ENCODE measurements around the gene SMPX. TPM values are rescaled to one million over a fixed set of nuclear protein-coding genes. Genes with fewer than 3 reads are reported as not detected.
A peak's percentile ranks its signal among the peaks of the same experiment; 100 is the strongest.

Gene SMPX
- total and polyA plus RNA-seq, 7 donors = 207 to 863 (median 427) TPM

GRCh38 chrX:21662761-21663160, 95.2 kb downstream of the SMPX start:
- no peaks in the 10 kb centered on the region for H3K9me3 ChIP-seq
- peak overlapping the region; percentile 94 for H3K27ac ChIP-seq
- no peak for DNase-seq
- 37 to 54% (median 50%) methylated on average over 4 of the region's 4 CpGs for WGBS, 3 donors
- ATAC-seq = peak in 3 of 4 donors; percentile 19 to 48 (median 28)
- no peaks in the 10 kb centered on the region for H3K4me1 ChIP-seq
- no peaks in the 10 kb centered on the region for H3K36me3 ChIP-seq (ENCODE audit: insufficient read depth in 1 of 2, low read depth in 1 of 2)
- no peak overlapping the region for H3K4me3 ChIP-seq
- no peaks in the 10 kb centered on the region for H3K27me3 ChIP-seq (ENCODE audit: insufficient read depth in 3 of 3, low read length in 2 of 3)
- TF ChIP-seq CTCF (IDR thresholded peaks at IDR 0.05) = no peak
- intact Hi-C loops (cut with DNase I) = no loop called here

GRCh38 chrX:21661316-21661715, 96.6 kb downstream of the SMPX start:
- H3K4me1 ChIP-seq = no peaks in the 10 kb centered on the region
- no peak for TF ChIP-seq CTCF (IDR thresholded peaks at IDR 0.05)
- DNase-seq (no peak), ATAC-seq (no peak)
- peak overlapping the region; percentile 65 for H3K4me3 ChIP-seq
- H3K36me3 ChIP-seq (ENCODE audit: insufficient read depth in 1 of 2, low read depth in 1 of 2) = no peaks in the 10 kb centered on the region
- no peaks in the 10 kb centered on the region for H3K9me3 ChIP-seq
- intact Hi-C loops (cut with DNase I) = no loop called here
- peak overlapping the region; percentile 94 for H3K27ac ChIP-seq
- WGBS, 3 donors = 34 to 56% (median 39%) methylated on average over 6 of the region's 6 CpGs
- H3K27me3 ChIP-seq (ENCODE audit: insufficient read depth in 3 of 3, low read length in 2 of 3) = no peaks in the 10 kb centered on the region

- H3K4me1 ChIP-seq = no peaks in the 10 kb centered on the region
- ATAC-seq (no peak), DNase-seq (no peak)
- intact Hi-C loops (cut with DNase I) = no loop called here
- H3K36me3 ChIP-seq (ENCODE audit: insufficient read depth in 1 of 2, low read depth in 1 of 2) = no peaks in the 10 kb centered on the region
- H3K9me3 ChIP-seq = no peaks in the 10 kb centered on the region
- 35 to 56% (median 44%) methylated on average over 2 of the region's 2 CpGs for WGBS, 3 donors
- peak overlapping the region; percentile 65 for H3K4me3 ChIP-seq
- peak overlapping the region; percentile 94 for H3K27ac ChIP-seq
- H3K27me3 ChIP-seq (ENCODE audit: insufficient read depth in 3 of 3, low read length in 2 of 3) = no peaks in the 10 kb centered on the region
- TF ChIP-seq CTCF (IDR thresholded peaks at IDR 0.05) = no peak
Measured at GRCh38 chrX:21660156-21660555, 97.8 kb downstream of the SMPX start.

GRCh38 chrX:21659320-21659719, 98.6 kb downstream of the SMPX start:
- Histone ChIP-seq H3K27ac (peak overlapping the region; percentile 94), H3K9me3 (no peaks in the 10 kb centered on the region), H3K4me1 (no peaks in the 10 kb centered on the region), H3K4me3 (peak overlapping the region; percentile 65), H3K36me3 (ENCODE audit: insufficient read depth in 1 of 2, low read depth in 1 of 2) (no peaks in the 10 kb centered on the region), H3K27me3 (ENCODE audit: insufficient read depth in 3 of 3, low read length in 2 of 3) (no peaks in the 10 kb centered on the region)
- ATAC-seq (no peak), DNase-seq (no peak)
- intact Hi-C loops (cut with DNase I) = no loop called here
- TF ChIP-seq CTCF (IDR thresholded peaks at IDR 0.05) = no peak
- 19 to 42% (median 40%) methylated on average over 3 of the region's 3 CpGs for WGBS, 3 donors

GRCh38 chrX:21658746-21659145, 99.2 kb downstream of the SMPX start:
- Histone ChIP-seq H3K4me1 (no peaks in the 10 kb centered on the region), H3K9me3 (no peaks in the 10 kb centered on the region), H3K36me3 (ENCODE audit: insufficient read depth in 1 of 2, low read depth in 1 of 2) (no peaks in the 10 kb centered on the region), H3K4me3 (peak overlapping the region; percentile 65), H3K27me3 (ENCODE audit: insufficient read depth in 3 of 3, low read length in 2 of 3) (no peaks in the 10 kb centered on the region), H3K27ac (peak overlapping the region; percentile 94)
- DNase-seq (peak; percentile 27 to 72), ATAC-seq (peak; percentile 65 to 72 (median 68))
- no peak for TF ChIP-seq CTCF (IDR thresholded peaks at IDR 0.05)
- intact Hi-C loops (cut with DNase I) = no loop called here
- 2 to 34% (median 4%) methylated on average over 11 to 23 of the region's 23 CpGs for WGBS, 3 donors
